Central memory CD8-positive, alpha-beta T cell (primary cell): ENCODE measurements around the gene EEA1.

ENCODE experiments used
- ATAC-seq: fragments of 150-1000 bp; cut with Tn5 transposase; replicated peaks from 2 replicates; pipeline ENCODE4 v1.10.0; 2022; ENCODE audit warnings: mild to moderate bottlenecking, moderate FRiP score, moderate number of reproducible peaks; ENCODE audit not compliant: poor library complexity, severe bottlenecking; ENCODE audit errors: extremely low read depth
- DNase-seq, 2 donors: peaks; one replicate each; pipeline ENCODE4 v3.0.0; 2021; ENCODE audit warnings: low spot score in 2 of 2
- H3K27ac Mint-ChIP-seq: one replicate; pipeline ENCODE4 v1.8.0; 2022; ENCODE audit warnings: low read depth, mild to moderate bottlenecking, moderate library complexity, mixed read lengths
- H3K27me3 Mint-ChIP-seq: one replicate; pipeline ENCODE4 v1.8.0; 2022; ENCODE audit warnings: mixed read lengths
- H3K36me3 Mint-ChIP-seq: one replicate; pipeline ENCODE4 v1.8.0; 2022; ENCODE audit warnings: mild to moderate bottlenecking, moderate library complexity, mixed read lengths; ENCODE audit not compliant: insufficient read depth
- H3K4me1 Mint-ChIP-seq: one replicate; pipeline ENCODE4 v1.8.0; 2022; ENCODE audit warnings: mixed read lengths
- H3K4me3 Mint-ChIP-seq: one replicate; pipeline ENCODE4 v1.8.0; 2022; ENCODE audit warnings: mild to moderate bottlenecking, moderate library complexity, mixed read lengths
- H3K9me3 Mint-ChIP-seq: one replicate; pipeline ENCODE4 v1.8.0; 2022; ENCODE audit warnings: mixed read lengths

Gene EEA1

DNA sequence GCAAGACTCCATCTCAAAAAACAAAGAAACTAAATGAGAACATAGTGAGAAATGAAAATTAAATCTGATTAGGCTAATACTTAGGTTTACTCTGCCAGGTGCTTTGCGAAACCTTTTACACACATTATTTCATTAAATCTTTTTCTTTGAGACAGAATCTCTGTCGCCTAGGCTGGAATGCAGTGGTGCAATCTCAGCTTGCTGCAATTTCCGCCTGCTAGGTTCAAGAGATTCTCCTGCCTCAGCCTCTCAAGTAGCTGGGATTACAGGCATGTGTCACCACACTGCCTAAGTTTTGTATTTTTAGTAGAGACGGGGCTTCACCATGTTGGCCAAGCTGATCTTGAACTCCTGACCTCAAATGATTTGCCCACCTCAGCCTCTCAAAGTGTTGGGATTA is 21.9 kb upstream of the EEA1 start:
- no peak for DNase-seq
- no peak overlapping the region for H3K27ac Mint-ChIP-seq
- no peak overlapping the region for H3K4me3 Mint-ChIP-seq
- no peaks in the 10 kb centered on the region for H3K4me1 Mint-ChIP-seq
- H3K36me3 Mint-ChIP-seq: no peaks in the 10 kb centered on the region
- H3K9me3 Mint-ChIP-seq: no peaks in the 10 kb centered on the region
- H3K27me3 Mint-ChIP-seq: peaks cover 19% of the 10 kb centered on the region
- no peak for ATAC-seq

DNA sequence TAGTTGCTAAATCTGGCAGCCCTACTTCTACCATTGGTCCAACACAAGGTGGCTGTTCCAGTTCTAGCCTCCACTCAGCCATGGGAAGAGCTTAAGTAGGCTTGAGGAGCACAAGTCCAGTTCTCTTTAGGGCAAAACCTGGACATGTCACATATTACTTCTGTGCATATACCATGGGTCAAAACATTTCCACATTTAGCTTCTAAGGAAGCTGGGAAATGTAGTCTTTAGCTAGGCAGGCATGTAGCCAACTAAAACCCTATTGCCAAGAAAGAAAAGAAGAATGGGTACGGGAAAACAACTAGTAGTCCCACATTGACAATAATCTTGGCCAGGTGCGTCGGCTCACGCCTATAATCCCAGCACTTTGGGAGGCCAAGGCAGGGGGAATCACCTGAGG is 20.9 kb upstream of the EEA1 start:
- H3K36me3 Mint-ChIP-seq: no peaks in the 10 kb centered on the region
- ATAC-seq (no peak), DNase-seq (no peak)
- H3K9me3 Mint-ChIP-seq: no peaks in the 10 kb centered on the region
- no peak overlapping the region for H3K4me3 Mint-ChIP-seq
- H3K27me3 Mint-ChIP-seq: peaks cover 19% of the 10 kb centered on the region
- no peak overlapping the region for H3K27ac Mint-ChIP-seq
- H3K4me1 Mint-ChIP-seq: no peaks in the 10 kb centered on the region

- no peaks in the 10 kb centered on the region for H3K36me3 Mint-ChIP-seq
- no peak for DNase-seq
- ATAC-seq: no peak
- H3K4me1 Mint-ChIP-seq: no peaks in the 10 kb centered on the region
- no peak overlapping the region for H3K27ac Mint-ChIP-seq
- H3K4me3 Mint-ChIP-seq: no peak overlapping the region
- peaks cover 19% of the 10 kb centered on the region for H3K27me3 Mint-ChIP-seq
- no peaks in the 10 kb centered on the region for H3K9me3 Mint-ChIP-seq
Measured at GRCh38 chr12:92949466-92949865, 20.4 kb upstream of the EEA1 start.

DNA sequence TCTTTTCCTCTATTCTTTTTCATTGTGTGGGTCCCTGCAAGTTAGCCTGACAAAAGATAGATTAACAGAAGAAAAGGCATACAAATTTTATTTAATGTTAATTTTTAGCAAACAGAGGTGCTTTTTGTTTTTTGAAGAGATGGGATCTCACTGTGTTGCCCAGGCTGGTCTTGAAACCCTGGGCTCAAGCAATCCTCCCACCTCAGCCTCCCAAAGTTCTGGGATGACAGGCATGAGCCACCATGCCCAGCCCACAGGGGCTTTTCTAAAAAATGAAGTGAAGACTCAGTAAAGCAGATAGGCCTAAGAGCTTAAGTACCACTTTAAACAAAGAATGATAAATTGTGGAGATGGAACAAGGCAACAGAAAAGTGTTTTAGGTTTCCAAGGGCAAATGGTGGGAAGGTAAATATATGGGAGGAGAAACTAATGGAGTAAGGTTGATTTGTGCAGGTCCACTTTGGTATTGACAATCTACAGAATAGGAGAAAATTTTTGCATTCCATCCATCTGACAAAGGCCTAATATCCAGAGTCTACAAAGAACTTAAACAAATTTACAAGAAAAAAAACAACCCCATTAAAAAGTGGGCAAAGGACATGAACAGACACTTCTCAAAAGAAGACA is 18.6 kb upstream of the EEA1 start:
- no peak overlapping the region for H3K27ac Mint-ChIP-seq
- no peaks in the 10 kb centered on the region for H3K9me3 Mint-ChIP-seq
- no peak for ATAC-seq
- no peak overlapping the region for H3K4me3 Mint-ChIP-seq
- no peak for DNase-seq
- no peaks in the 10 kb centered on the region for H3K36me3 Mint-ChIP-seq
- peaks cover 19% of the 10 kb centered on the region for H3K27me3 Mint-ChIP-seq
- no peaks in the 10 kb centered on the region for H3K4me1 Mint-ChIP-seq

- DNase-seq: no peak
- Mint-ChIP-seq H3K4me3 (no peak overlapping the region), H3K27me3 (peaks cover 18% of the 10 kb centered on the region), H3K4me1 (no peaks in the 10 kb centered on the region), H3K36me3 (no peaks in the 10 kb centered on the region), H3K9me3 (no peaks in the 10 kb centered on the region), H3K27ac (no peak overlapping the region)
- no peak for ATAC-seq
Measured at GRCh38 chr12:92945659-92946220, 16.6 kb upstream of the EEA1 start.

GRCh38 chr12:92943482-92944250 is 14.6 kb upstream of the EEA1 start:
- Mint-ChIP-seq H3K4me3 (no peak overlapping the region), H3K4me1 (no peaks in the 10 kb centered on the region), H3K27me3 (no peaks in the 10 kb centered on the region), H3K36me3 (no peaks in the 10 kb centered on the region), H3K9me3 (no peaks in the 10 kb centered on the region), H3K27ac (no peak overlapping the region)
- ATAC-seq (no peak), DNase-seq (no peak)

DNA sequence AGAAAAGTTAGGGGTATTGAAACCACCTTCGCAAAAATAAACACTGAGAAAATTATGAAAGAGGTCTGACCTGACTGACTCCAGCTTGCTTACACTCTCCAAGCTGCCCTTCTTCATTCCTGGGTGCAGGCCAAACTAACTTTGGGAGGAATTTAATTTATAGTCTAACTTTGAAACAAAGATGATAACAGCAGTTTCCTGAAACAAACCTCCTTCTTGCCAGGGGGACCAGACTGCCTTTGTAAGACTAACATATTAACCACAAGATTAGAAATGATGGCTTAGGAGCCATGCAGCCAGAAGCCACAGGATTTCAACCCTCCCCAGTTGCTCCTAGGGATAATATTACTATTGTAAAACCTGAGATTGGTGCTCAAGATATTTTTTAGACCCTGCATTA is 13.8 kb upstream of the EEA1 start:
- H3K27me3 Mint-ChIP-seq: no peaks in the 10 kb centered on the region
- H3K4me1 Mint-ChIP-seq: no peaks in the 10 kb centered on the region
- no peak overlapping the region for H3K4me3 Mint-ChIP-seq
- DNase-seq (no peak), ATAC-seq (no peak)
- H3K36me3 Mint-ChIP-seq: no peaks in the 10 kb centered on the region
- no peaks in the 10 kb centered on the region for H3K9me3 Mint-ChIP-seq
- H3K27ac Mint-ChIP-seq: no peak overlapping the region

DNA sequence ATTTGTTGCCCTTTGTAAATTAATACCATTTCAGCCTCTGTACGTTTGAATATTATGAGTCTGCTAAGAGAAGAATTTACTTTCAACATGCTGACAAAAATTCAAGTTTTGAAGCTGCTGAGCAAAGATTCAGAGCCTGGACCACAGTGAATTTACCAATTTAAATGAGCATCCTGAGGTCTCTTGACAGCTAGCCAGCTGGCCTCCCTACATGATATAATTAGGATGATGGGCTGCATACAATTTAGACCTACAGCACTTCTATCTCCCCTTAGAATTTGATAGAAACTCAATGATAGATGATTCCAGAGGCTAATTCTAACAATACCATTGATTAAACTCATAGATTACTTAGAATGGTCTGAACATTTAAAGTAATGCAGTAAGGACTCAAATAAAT is 10.0 kb upstream of the EEA1 start:
- Mint-ChIP-seq H3K27ac (no peak overlapping the region), H3K27me3 (no peaks in the 10 kb centered on the region), H3K36me3 (no peaks in the 10 kb centered on the region), H3K4me3 (no peak overlapping the region), H3K9me3 (no peaks in the 10 kb centered on the region), H3K4me1 (no peaks in the 10 kb centered on the region)
- no peak for ATAC-seq
- DNase-seq: no peak

DNA sequence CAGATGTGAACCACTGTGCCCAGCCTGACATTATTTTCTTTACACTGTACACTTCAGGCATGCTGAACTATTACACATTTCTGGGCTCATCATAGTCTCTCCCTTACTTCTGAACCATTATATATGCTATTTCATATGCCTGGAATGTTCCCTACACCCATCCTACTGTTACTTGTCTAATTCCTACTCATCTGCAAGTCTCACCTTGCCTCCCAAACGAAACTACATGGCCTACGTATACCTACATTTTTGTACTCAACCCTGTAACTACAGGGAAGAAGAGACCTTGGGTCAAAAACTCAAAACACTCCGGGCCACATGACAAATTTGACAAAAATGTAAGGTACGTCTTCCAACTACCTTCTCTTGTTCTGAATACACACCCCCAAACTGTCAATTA is 9.5 kb upstream of the EEA1 start:
- no peak overlapping the region for H3K27ac Mint-ChIP-seq
- H3K36me3 Mint-ChIP-seq: no peaks in the 10 kb centered on the region
- ATAC-seq: no peak
- no peaks in the 10 kb centered on the region for H3K4me1 Mint-ChIP-seq
- no peaks in the 10 kb centered on the region for H3K9me3 Mint-ChIP-seq
- no peak for DNase-seq
- H3K4me3 Mint-ChIP-seq: no peak overlapping the region
- H3K27me3 Mint-ChIP-seq: no peaks in the 10 kb centered on the region

GRCh38 chr12:92938018-92938417 is 8.9 kb upstream of the EEA1 start:
- DNase-seq: no peak
- Mint-ChIP-seq H3K4me1 (no peaks in the 10 kb centered on the region), H3K4me3 (no peak overlapping the region), H3K27ac (no peak overlapping the region), H3K36me3 (no peaks in the 10 kb centered on the region), H3K9me3 (no peaks in the 10 kb centered on the region), H3K27me3 (no peaks in the 10 kb centered on the region)
- no peak for ATAC-seq

GRCh38 chr12:92933606-92934005 is 4.5 kb upstream of the EEA1 start:
- H3K4me3 Mint-ChIP-seq: no peak overlapping the region
- H3K36me3 Mint-ChIP-seq: peaks cover 7% of the 10 kb centered on the region
- H3K27ac Mint-ChIP-seq: no peak overlapping the region
- no peaks in the 10 kb centered on the region for H3K4me1 Mint-ChIP-seq
- ATAC-seq (no peak), DNase-seq (no peak)
- no peaks in the 10 kb centered on the region for H3K9me3 Mint-ChIP-seq
- no peaks in the 10 kb centered on the region for H3K27me3 Mint-ChIP-seq

DNA sequence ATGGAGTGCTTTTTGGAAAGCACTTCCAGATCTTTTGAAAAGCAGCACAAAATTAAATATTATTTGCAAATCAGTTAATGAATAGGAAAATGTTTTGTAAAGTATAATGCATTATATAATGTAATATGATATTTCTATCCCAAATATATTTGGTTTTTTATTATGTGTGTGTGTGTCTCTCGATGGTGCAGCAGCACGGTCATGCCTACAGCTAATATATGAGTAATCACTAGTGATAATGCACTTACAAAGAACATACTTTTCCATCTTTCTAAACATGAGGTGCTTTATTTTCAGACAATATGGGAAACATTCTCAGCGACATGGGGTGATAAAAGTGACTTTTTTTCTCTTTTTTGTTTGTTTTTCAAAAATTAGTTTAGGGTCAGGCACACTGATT is 1.3 kb upstream of the EEA1 start:
- Mint-ChIP-seq H3K27me3 (no peaks in the 10 kb centered on the region), H3K4me1 (peaks cover 21% of the 10 kb centered on the region), H3K9me3 (no peaks in the 10 kb centered on the region), H3K36me3 (peaks cover 12% of the 10 kb centered on the region), H3K27ac (peak overlapping the region; percentile 81), H3K4me3 (no peak overlapping the region)
- ATAC-seq (no peak), DNase-seq (no peak)

DNA sequence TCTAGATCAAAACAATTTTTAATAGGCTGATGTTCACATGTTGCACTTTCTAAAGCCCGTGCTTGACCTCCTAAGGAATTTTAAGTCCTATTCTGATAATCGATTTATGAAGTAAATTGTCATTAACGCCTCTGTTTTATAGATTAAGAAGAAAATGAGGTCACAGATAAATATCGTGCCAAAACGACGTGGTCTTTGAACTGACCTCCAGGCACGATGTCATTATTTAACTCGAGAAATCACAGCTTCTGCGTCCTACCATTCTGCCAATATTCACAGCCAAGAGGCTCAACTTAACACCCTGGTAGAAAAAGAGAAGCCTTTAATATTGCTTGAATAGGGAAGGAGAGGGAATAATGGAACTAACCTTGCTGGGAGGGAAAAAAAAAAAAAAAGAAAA is 888 bp upstream of the EEA1 start:
- no peak for DNase-seq
- Mint-ChIP-seq H3K9me3 (no peaks in the 10 kb centered on the region), H3K27me3 (no peaks in the 10 kb centered on the region), H3K4me1 (peaks cover 21% of the 10 kb centered on the region), H3K36me3 (peaks cover 12% of the 10 kb centered on the region), H3K27ac (peak overlapping the region; percentile 81), H3K4me3 (peak overlapping the region; percentile 78)
- ATAC-seq: no peak
